Midbrain (tissue), 1 donor: ENCODE data around the gene CNTNAP2.

Source experiments
- DNase-seq: peaks from one replicate; lab custom pipeline; 2025; lab: John Stamatoyannopoulos, UW

The CNTNAP2 gene

GRCh38 chr7:146575903-146576302, 459.3 kb downstream of the CNTNAP2 start:
- no peak for DNase-seq

GRCh38 chr7:146591976-146592375, 475.4 kb downstream of the CNTNAP2 start:
- no peak for DNase-seq

GRCh38 chr7:146606628-146607027, 490.0 kb downstream of the CNTNAP2 start:
- no peak for DNase-seq

GRCh38 chr7:146619641-146620040, 503.0 kb downstream of the CNTNAP2 start:
- DNase-seq = no peak

GRCh38 chr7:146626912-146627311, 510.3 kb downstream of the CNTNAP2 start:
- DNase-seq = no peak

DNA sequence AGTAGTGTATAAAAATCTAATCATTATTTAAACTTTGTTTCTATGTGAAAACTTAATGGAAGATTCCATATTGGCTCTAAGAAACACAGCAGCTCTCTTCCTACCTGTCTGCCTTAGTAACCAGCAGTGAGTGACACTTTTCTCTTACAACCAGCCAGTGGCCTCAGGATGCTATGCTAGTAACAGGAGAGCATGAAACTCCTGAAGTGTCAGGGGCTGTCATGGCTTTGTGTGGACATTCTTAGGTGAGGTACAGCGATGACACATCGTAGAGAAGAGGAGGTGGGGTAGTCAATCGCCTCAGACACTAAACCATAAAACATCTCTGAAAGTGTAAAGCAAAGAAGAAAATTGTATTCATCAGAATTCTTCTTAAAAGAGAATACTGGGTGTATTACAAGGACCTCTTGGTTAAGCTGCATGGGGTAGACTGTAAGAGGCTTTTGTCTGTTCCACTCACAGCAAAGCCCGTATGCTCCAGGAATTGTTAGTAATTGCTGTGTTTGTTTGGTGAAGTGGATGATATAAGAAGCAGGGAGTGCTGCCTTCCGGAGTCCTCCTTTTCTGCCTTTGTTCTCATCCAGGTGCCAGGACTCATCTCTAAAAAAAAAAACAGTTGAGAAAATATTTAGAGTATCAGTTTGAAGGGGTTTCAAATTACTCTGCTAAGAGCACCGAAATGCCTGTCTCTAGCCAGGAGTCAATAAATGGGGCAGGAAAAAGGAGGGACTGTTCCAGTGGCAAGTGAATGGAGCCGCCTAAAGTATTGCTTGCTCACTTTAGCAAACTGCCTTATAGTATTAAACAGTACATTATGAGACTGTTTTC, 518.8 kb downstream of the CNTNAP2 start:
- no peak for DNase-seq

- no peak for DNase-seq
These were observed 519.4 kb downstream of the CNTNAP2 start for GRCh38 chr7:146636033-146636356.

DNA sequence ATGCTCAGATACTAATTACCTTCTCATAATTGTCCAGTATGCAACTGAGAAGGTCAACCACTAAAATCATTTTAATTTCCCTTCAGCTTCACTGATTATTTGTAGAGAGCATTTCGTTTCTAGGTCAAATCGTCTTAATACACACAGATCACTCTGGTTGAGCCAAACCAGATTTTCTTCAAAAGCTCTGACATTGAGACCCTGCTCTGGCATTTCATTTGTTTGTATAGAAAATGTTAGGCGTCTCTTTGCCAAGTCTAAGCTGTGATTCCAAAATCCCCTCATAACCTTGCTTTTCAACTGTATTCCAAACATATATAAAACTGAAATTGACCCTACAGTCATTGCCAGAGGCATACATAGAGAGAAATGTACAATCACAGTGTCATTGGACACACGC, 520.0 kb downstream of the CNTNAP2 start:
- DNase-seq = no peak

DNA sequence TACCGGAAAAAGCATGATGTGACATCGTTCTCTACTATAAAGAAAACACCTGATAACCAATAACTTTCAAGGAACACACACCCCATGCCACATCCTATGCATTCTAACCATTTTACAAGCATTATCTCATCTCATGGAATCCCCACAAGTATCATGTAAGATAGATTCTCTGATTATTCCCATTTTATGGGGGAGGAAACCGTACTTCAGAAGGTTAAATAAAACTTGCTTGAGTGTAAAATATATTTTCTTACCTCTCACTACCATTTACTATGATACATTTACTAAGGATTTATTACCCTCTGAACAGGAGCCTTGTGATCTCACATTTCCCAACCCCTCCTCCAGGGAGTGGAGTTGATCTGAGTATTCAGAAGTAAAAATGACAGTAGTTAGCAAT, 522.7 kb downstream of the CNTNAP2 start:
- no peak for DNase-seq

DNA sequence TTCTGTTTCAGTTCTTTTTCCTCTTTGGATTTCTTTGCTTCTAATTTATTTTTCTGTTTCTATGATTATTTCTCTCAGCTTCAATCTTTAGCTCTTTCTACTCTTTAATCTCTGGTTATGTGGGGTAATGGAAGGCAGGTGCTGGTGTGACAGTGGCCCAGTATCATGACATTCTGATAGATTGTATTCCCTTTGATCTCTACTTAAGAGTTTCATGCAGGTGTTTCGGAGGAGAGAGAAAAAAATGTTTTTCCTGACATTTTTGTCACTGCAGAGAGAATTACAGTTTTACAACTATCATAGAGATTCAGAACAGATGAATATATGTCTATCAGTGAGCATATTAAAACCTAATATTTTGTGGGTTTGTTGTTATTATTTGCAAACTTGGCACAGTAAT, 524.9 kb downstream of the CNTNAP2 start:
- no peak for DNase-seq

DNA sequence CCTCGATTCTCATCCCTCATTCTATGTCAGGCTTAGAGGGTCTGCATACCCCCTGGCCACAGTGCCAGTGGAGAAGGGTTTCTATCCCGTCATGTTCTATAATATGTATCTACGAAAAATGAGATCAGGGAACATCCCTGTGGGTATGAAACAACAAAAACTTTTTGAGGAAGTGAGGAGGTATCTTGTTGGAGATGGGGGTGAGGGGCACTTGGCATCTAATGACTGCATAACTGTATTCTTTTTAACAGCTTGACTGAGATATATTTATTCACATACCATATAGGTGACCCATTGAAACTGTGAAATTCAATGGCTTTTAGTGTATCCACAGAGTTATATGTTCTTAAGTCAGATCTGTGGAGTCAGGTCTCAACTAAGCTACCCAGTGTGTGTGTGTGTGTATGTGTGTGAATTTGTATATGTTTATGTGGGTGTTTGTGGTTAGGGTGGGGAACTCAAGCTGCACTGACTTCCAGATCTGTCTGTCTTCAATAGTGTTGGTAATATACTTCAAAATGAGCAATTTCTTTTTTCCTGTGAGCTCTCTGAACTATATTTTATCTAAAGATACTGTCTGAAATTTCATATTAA, 528.9 kb downstream of the CNTNAP2 start:
- DNase-seq = no peak

GRCh38 chr7:146647445-146647844, 530.8 kb downstream of the CNTNAP2 start:
- no peak for DNase-seq

- DNase-seq = no peak
These were observed 535.6 kb downstream of the CNTNAP2 start for GRCh38 chr7:146652176-146652575.

DNA sequence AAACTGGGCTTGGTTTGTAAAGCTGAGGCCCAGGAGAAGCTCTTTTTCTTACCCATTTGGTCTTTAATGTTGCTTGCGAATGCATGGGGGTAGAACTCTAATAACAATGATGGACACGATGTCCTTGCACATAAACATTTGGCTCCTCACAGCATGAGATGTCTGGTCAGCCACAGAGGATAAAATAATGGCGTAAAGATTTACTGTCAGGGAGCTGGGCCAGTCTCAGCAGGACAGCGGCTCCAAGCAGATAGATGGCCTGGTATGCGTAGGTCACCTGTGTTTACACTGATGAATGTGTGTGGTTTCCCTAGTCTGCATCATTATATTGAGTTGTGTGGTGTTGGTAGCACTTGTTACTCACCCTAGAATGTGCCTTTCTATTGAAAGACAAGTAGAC, 537.4 kb downstream of the CNTNAP2 start:
- DNase-seq = no peak

DNA sequence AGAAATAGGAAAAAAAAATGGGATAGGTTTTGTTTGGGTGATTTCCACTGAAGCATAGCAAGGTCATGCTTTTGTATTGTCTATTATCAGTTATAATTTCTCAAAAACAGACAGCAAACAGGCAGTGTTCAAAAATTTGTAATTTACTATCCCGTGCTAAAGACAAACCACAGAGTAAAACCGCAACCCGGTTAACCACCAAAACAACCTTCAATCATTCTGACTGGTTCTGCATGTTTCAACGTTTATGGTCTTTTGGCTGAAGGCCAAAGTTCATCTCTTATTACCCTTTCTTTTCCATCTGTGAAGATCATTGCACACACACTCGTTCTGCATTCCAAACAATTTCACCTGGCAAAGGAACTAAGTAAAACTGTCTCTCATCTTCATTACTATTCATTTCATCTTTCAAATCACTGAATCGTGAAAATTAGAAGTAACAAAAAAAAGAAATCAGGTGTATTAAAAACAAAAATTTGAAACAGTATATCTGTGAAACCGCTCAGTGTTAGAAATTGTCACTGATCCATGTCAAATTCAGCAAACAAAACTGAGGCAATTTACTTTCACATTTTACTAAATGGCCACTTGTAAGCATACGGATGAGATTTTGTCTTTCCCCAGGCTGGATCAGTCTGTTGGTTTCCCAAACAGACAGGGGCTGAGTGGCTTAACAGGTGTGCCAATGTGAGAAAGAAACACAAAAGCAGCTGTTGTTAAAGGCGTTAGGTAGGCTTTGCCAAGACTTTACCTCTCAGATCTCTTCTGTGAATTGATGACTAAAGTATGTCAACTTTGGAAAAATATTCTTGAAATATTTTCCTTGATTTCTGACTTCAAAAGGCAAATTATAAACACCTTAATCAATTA, 539.6 kb downstream of the CNTNAP2 start:
- DNase-seq = no peak

DNA sequence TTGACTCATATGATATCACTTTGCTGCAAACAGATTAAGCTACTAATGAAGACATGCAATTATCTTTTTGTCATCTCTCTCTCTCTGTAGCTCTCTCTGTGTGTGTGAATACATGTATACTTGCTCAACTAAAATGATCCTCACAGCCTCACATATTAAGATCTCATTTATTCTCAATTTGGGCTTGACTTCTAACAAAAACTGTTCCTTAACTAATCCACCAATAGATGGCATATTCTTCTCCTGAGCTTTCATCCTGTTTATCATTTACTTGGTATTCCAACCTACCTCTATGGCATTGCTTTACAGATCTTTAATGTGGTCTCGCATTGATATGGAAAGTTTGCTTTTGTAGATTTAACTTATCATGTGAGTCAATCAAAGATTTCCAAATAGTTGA, 540.4 kb downstream of the CNTNAP2 start:
- no peak for DNase-seq

GRCh38 chr7:146658604-146659003, 542.0 kb downstream of the CNTNAP2 start:
- no peak for DNase-seq

GRCh38 chr7:146659732-146660131, 543.1 kb downstream of the CNTNAP2 start:
- DNase-seq = no peak

GRCh38 chr7:146660839-146661238, 544.2 kb downstream of the CNTNAP2 start:
- DNase-seq = no peak

DNA sequence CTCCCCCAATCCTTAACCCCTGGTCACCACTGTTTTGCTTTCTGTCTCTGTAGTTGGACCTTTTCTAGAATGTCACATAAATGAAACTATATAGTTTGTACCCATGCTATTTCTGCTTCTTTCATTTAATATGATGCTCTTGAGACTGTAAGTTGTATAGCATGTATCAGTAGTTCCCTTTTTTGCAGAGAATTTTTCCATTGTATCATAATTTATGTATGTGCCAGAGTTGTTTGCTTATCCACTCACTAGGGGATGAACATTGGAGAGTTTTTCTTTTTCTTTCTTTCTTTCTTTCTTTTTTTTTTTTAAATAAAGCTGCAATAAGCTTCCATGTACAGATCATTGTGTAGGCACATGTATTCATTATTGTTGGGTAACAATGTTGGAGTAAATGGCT, 544.8 kb downstream of the CNTNAP2 start:
- DNase-seq = no peak

DNA sequence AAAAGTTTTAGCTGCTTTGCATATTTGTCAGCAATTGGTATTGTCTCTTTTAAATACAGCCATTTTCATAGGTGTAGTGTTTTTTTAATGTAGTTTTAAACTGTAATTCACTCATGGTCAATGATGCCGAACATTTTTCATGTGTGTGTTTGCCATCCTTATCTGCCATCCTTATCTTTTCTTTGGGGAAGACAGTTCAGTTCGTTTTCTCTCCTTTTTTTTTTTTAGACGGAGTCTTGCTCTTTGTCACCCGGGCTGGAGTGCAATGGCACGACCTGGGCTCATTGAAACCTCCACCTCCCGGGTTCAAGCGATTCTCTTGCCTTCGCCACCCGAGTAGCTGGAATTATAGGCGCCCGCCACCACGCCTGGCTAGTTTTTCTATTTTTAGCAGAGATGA, 545.3 kb downstream of the CNTNAP2 start:
- DNase-seq = no peak

- no peak for DNase-seq
These were observed 548.4 kb downstream of the CNTNAP2 start for GRCh38 chr7:146665023-146665422.

DNA sequence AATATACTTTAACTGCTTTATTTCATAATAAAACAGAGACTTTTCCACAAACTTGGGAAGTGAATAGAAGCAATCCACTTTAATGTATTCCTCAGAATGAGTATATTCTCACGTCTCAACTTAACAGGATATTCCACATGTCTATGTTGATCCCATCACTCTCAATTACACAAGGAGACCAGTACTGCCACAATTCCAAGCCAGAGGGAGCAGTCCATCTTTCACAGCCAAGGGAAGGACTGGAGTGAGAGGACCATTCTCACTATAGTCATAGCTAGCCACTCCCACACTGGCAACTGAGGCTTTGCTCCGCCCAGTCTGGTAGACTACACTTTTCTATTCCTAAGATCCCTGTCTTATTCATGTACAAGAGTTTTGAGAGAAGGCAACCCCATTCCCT, 553.9 kb downstream of the CNTNAP2 start:
- DNase-seq = no peak
